ENCODE measurements around the gene PARVB. TPM values are rescaled to one million over a fixed set of nuclear protein-coding genes. Genes with fewer than 3 reads are reported as not detected.

Gene PARVB
- total and polyA plus RNA-seq, 2 donors (not counting 1 experiment from before 2014, with no cell fraction given), result 12.1 to 47.3 TPM

- no peak for DNase-seq (ENCODE audit: low read depth in 2 of 2)
- H3K79me2 ChIP-seq (ENCODE audit: control insufficient read depth, insufficient read depth, low read length), result no peaks in the 10 kb centered on the region
These were observed 156.0 kb downstream of the PARVB start for GRCh38 chr22:44179989-44180705.

DNA sequence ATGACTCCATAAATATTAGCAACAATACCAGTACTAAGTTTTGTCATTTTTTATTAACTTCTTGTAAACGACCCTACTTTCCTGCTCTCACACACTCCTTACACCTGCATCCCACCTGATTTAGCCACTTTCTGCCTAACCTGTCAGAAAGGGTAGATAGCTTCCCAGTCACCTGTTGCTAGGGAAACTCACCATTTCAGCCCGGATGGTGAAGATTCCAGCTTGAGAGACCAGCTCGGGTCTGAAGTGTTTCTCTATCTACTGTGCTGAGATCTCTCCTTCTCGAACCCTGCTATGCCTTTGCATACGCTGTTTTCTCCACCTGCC is 156.6 kb downstream of the PARVB start, which contains the start of gene PARVG:
TSS of gene PARVG (plus strand) at position 220 of the 327 bp plus-strand sequence. CDS start 2,405 bp downstream, outside the sequence.
- no peak for DNase-seq (ENCODE audit: low read depth in 2 of 2)
- no peaks in the 10 kb centered on the region for H3K4me1 ChIP-seq (ENCODE audit: control insufficient read depth, extremely low read depth, insufficient read depth, low read length)
- no peaks in the 10 kb centered on the region for H4K20me1 ChIP-seq (ENCODE audit: control insufficient read depth, extremely low read depth, insufficient read depth, low read length)
- no peak within 1 kb of the TSS for H3K4me3 ChIP-seq (replicated peaks in 1 of 4; ENCODE audit: control extremely low read depth in 1 of 4, insufficient read depth in 1 of 4, low read depth in 3 of 4, low read length in 4 of 4)
- no peaks in the 10 kb centered on the region for H3K36me3 ChIP-seq (ENCODE audit: control insufficient read depth, insufficient read depth, low read length)
- no peaks in the 10 kb centered on the region for H3K9me3 ChIP-seq (ENCODE audit: control insufficient read depth, insufficient read depth, low read depth, low read length)
- no peak within 1 kb of the TSS for H3K4me2 ChIP-seq (ENCODE audit: extremely low read depth, insufficient read depth, low read length)
- TF ChIP-seq CTCF (conservative IDR thresholded peaks at IDR 0.05 in 1 of 2, IDR thresholded peaks at IDR 0.05 in 1 of 2; ENCODE audit: low read depth in 1 of 2, low read length in 2 of 2) (no peak), EZH2 (IDR thresholded peaks at IDR 0.05; ENCODE audit: low read length, missing control alignments) (no peak)
- H3K27me3 ChIP-seq (ENCODE audit: control insufficient read depth, insufficient read depth, low read length), result peaks cover 8% of the 10 kb centered on the region
- no peaks in the 10 kb centered on the region for H3K79me2 ChIP-seq (ENCODE audit: control insufficient read depth, insufficient read depth, low read length)
- no peak within 1 kb of the TSS for H2AFZ ChIP-seq (ENCODE audit: low read length)
- no peak within 1 kb of the TSS for H3K9ac ChIP-seq (ENCODE audit: insufficient read depth, low read length)
- no peak within 1 kb of the TSS for H3K27ac ChIP-seq (ENCODE audit: insufficient read depth, low read length)

More at GRCh38 chr22:44179989-44180705, 156.0 kb downstream of the PARVB start:
- no peak for TF ChIP-seq CTCF (conservative IDR thresholded peaks at IDR 0.05 in 1 of 2, IDR thresholded peaks at IDR 0.05 in 1 of 2; ENCODE audit: low read depth in 1 of 2, low read length in 2 of 2)
- no peak for TF ChIP-seq EZH2 (IDR thresholded peaks at IDR 0.05; ENCODE audit: low read length, missing control alignments)
- H3K9ac ChIP-seq (ENCODE audit: insufficient read depth, low read length), result no peak overlapping the region
- no peaks in the 10 kb centered on the region for H3K36me3 ChIP-seq (ENCODE audit: control insufficient read depth, insufficient read depth, low read length)
- H3K4me1 ChIP-seq (ENCODE audit: control insufficient read depth, extremely low read depth, insufficient read depth, low read length), result no peaks in the 10 kb centered on the region
- H3K9me3 ChIP-seq (ENCODE audit: control insufficient read depth, insufficient read depth, low read depth, low read length), result no peaks in the 10 kb centered on the region
- no peak overlapping the region for H2AFZ ChIP-seq (ENCODE audit: low read length)
- no peak overlapping the region for H3K4me3 ChIP-seq (replicated peaks in 1 of 4; ENCODE audit: control extremely low read depth in 1 of 4, insufficient read depth in 1 of 4, low read depth in 3 of 4, low read length in 4 of 4)
- H3K27ac ChIP-seq (ENCODE audit: insufficient read depth, low read length), result no peak overlapping the region
- H3K27me3 ChIP-seq (ENCODE audit: control insufficient read depth, insufficient read depth, low read length), result peaks cover 8% of the 10 kb centered on the region
- H3K4me2 ChIP-seq (ENCODE audit: extremely low read depth, insufficient read depth, low read length), result no peak overlapping the region
- H4K20me1 ChIP-seq (ENCODE audit: control insufficient read depth, extremely low read depth, insufficient read depth, low read length), result no peaks in the 10 kb centered on the region

GRCh38 chr22:44181033-44181911 is 157.2 kb downstream of the PARVB start:
- peak in 1 of 2 donors; percentile 46 for DNase-seq (ENCODE audit: low read depth in 2 of 2)
- Histone ChIP-seq H3K36me3 (ENCODE audit: control insufficient read depth, insufficient read depth, low read length) (no peaks in the 10 kb centered on the region), H3K4me2 (ENCODE audit: extremely low read depth, insufficient read depth, low read length) (no peak overlapping the region), H3K27ac (ENCODE audit: insufficient read depth, low read length) (no peak overlapping the region), H3K27me3 (ENCODE audit: control insufficient read depth, insufficient read depth, low read length) (peaks cover 8% of the 10 kb centered on the region), H3K79me2 (ENCODE audit: control insufficient read depth, insufficient read depth, low read length) (no peaks in the 10 kb centered on the region), H3K4me3 (replicated peaks in 1 of 4; ENCODE audit: control extremely low read depth in 1 of 4, insufficient read depth in 1 of 4, low read depth in 3 of 4, low read length in 4 of 4) (no peak overlapping the region), H3K4me1 (ENCODE audit: control insufficient read depth, extremely low read depth, insufficient read depth, low read length) (no peaks in the 10 kb centered on the region), H3K9ac (ENCODE audit: insufficient read depth, low read length) (no peak overlapping the region), H4K20me1 (ENCODE audit: control insufficient read depth, extremely low read depth, insufficient read depth, low read length) (no peaks in the 10 kb centered on the region), H2AFZ (ENCODE audit: low read length) (no peak overlapping the region), H3K9me3 (ENCODE audit: control insufficient read depth, insufficient read depth, low read depth, low read length) (no peaks in the 10 kb centered on the region)
- TF ChIP-seq CTCF (conservative IDR thresholded peaks at IDR 0.05 in 1 of 2, IDR thresholded peaks at IDR 0.05 in 1 of 2; ENCODE audit: low read depth in 1 of 2, low read length in 2 of 2) (no peak), EZH2 (IDR thresholded peaks at IDR 0.05; ENCODE audit: low read length, missing control alignments) (no peak)
